ENCODE results near the gene TTYH1.
"Not testable (repeated sequence)": the region's sequence is repeated elsewhere in the genome, so short reads cannot be mapped to it uniquely, and the experiment has no call there.

The TTYH1 gene

DNA sequence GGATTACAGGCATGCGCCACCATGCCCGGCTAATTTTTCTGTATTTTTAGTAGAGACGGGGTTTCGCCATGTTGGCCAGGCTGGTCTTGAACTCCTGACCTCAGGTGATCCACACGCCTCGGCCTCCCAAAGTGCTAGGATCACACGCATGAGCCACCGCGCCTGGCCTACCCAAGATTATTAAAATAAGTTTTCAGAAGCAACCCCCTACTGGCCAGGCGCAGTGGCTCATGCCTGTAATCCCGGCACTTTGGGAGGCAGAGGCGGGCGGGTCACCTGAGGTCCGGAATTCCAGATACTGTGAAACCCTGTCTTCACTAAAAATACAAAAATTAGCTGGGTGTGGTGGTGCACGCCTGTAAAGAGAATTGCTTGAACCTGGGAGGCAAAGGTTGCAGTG, 31.1 kb downstream of the TTYH1 start:
- DNase-seq: not testable (repeated sequence)

DNA sequence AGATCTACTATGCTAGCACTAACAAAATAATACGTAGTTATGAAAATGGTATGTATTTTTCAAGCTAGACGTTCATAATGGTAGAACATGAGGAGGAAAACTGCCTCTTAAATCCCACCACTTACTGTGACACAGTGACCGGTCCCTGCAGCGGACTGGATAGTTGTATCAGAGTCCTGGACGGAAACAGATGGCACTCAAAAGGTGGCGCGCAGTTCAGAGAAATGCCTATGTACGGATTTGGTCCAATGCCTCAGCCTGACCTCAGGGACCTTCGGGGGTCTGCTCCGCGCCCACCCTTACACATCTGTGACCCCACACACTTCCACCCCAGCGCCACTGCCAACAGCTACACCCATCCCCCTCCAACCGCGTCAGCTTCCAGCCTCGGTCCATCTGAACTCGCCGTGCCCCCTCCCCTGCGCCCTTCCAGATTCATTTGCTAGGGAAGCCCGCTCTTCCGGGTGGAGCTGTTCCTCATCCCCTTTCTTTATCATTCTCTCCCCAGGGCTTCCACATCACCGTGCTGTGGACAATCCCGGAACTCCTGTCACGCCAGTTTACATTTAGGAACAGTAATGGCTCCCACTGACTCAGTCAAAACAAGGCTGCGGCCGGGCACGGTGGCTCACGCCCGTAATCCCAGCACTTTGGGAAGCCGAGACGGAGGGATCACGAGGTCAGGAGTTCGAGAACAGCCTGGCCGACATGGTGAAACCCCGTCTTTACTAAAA, 32.9 kb downstream of the TTYH1 start:
- peak; percentile 12 for DNase-seq

DNA sequence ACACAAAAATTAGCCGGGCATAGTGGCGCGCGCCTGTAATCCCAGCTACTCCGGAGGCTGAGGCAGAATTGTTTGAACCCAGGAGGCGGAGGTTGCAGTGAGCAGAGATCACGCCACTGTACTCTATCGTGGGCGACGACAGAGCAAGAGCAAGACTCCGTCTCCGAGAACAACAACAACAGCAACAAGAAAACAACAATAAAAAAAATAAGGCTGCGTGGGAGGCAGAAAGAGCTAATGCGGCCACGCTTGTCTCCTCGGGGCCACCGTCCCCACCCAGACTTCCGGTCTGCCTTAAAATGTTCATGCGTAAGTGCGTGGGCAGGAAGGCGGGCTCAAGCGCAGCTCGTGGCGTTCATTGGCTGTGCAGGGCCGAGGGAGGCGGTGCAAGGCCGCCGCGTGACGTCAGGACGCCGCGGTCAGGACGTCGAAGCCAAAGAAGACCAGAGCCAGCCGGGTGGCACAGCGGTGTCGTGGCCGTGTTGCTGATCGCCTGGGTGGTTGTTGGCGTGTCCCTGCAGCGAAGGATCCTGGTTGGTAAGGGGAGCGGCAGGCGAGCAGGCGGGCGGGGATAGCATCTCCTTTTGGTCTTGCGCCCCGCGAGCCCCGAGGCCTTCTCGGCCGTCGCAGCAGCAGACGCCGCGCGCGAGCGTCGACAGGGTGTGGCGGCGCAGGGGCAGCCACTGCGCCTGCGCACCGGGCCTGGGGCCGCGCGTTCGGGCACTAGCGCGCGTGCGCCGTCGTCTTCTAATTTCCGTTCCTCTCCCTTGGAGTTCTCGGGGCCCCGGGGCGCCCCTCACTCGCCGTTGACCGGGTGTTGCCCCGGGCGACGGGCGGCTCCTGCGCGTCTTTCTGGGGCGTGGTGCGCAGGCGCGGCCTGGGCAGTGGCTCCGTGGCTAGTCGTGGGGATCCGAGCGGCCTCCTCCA, 33.8 kb downstream of the TTYH1 start, which contains the start of gene LENG8:
TSS of gene LENG8 (plus strand) at position 426 of the 927 bp plus-strand sequence. CDS start 2,146 bp downstream, outside the sequence.
- peak; percentile 89 for DNase-seq

GRCh38 chr19:54449701-54450069, 34.4 kb downstream of the TTYH1 start:
- DNase-seq: no peak

GRCh38 chr19:54451331-54451871, 36.1 kb downstream of the TTYH1 start:
- no peak for DNase-seq

DNA sequence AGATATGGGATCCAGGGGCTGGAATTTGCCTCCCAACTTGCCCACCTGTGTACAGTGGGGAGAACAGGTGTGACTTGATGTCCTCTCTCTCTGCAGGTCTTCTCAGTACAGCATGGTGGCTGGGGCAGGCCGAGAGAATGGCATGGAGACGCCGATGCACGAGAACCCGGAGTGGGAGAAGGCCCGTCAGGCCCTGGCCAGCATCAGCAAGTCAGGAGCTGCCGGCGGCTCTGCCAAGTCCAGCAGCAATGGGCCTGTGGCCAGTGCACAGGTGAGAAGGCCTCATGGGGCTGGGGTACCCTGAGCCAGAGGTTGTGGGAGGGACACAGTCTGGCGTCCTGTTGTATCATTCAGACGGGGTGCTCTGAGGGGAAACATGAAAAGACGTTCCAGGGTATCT, 36.7 kb downstream of the TTYH1 start:
- DNase-seq: no peak

DNA sequence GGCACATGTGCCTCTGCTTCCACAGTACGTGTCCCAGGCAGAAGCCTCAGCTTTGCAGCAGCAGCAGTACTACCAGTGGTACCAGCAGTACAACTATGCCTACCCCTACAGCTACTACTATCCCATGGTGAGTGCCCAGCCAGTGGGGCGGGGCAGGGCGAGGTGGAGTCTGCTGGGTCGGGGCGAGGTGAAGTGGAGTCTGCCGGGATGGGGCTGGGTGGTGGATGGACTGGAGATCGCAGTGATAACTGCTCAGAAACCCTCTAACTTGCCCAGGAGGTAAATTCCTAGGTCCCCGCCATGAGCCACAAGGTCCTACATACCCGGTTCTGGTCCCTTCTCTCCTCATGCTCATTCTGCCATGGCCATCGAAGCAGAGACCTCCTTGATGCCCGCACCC, 37.4 kb downstream of the TTYH1 start:
- no peak for DNase-seq

DNA sequence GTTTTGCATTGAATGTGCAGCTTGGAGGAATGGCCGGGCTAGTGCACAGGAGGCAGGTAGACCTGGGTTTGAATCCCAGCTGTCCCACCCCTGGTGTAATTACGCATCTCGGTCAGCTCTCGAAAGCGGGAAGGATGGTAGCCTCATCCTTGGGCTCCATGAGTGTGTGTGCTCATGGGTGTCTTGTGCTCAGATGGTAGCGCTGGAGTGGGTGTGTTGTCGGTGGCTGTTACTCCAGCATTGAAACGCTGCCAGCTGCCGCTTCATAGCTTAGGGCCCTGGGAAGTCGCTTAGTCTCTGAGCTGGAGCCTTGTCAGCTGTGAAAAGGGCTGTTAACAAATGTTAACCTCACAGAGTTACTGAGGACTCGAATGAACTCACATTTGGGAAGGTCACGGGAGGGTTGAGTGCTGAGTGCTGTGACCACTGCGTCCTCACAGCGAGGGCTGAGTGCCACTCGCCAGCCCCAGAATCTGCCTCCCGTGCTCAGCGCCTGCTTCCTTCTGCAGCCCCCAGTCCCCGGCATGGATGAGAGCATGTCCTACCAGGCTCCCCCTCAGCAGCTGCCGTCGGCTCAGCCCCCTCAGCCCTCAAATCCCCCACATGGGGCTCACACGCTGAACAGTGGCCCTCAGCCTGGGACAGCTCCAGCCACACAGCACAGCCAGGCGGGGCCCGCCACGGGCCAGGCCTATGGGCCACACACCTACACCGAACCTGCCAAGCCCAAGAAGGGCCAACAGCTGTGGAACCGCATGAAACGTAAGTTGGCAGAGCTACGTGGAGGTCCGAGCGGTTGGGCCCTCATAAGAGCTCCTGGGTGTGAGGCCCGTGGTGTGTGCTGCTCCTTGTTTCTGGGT, 38.9 kb downstream of the TTYH1 start:
- no peak for DNase-seq

DNA sequence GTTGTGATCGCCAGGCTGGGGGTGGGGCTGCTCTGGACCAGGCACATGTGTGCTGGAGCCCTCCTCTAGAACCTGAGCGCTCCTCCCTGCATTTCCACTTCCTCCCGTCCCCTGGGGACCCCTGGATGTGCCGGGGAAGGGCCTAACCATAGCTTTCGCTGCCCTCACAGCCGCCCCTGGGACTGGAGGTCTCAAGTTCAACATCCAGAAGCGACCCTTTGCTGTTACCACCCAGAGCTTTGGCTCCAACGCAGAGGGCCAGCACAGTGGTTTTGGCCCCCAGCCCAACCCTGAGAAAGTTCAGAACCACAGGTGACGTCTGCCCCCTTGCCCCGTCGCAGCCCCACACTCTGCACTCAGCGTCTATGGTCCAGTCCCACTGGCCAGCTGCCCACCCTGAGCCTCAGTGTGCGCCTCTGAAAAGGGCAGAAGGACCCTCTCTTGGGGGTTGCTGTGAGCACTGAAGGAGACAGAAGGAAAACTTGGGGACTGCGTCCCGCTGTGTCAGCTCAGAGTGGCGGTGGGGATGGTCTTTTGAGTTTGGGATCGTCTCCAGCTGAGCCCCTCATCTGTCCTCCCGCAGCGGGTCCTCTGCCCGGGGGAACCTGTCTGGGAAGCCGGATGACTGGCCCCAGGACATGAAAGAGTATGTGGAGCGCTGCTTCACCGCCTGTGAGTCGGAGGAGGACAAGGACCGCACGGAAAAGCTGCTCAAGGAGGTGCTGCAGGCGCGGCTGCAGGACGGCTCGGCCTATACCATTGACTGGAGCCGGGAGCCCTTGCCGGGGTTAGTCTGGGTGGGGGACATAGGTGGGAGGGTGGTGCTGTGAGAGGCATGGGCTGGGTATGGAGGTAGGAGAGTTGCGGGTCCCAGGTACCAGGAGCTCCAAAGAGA, 39.8 kb downstream of the TTYH1 start:
- DNase-seq: no peak

GRCh38 chr19:54455786-54456422, 40.6 kb downstream of the TTYH1 start:
- no peak for DNase-seq

DNA sequence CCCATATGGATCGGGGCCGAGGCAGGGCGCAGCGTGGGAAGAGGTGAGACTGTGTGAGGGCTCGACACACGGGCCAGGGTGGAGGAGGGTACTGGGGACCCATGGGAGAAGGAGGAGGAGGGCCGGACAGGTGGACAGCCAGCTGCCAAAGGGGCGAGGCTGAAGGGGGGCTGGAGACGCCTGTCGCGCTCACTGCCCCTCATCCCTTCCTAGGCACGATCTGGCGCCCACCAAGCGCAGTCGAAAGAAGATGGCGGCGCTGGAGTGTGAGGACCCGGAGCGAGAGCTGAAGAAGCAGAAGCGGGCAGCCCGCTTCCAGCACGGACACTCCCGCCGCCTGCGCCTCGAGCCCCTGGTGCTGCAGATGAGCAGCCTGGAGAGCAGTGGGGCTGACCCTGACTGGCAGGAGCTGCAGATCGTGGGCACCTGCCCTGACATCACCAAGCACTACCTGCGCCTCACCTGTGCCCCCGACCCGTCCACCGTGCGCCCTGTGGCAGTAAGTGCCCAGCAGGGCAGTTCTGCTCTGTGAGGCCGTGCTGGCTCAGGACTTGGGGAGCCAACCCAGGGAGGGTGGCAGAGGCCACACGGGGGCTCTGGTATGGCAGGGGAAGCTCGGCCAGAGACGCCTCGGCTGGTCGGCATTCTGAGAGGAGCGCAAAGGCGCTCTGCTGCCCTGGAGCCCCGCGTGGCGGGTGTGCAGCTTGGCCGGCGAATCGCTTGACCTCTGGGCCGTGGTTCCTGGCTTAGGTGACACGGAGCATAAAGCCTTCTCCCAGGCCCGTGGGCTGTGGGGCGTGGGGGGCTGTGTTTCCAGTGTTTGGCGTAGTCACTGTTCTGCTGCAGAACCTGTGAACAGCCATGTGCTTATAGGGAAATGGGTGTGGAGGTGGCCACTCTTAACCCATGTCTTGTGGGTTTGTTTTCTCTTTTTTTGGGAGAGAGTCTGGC, 41.4 kb downstream of the TTYH1 start:
- no peak for DNase-seq

DNA sequence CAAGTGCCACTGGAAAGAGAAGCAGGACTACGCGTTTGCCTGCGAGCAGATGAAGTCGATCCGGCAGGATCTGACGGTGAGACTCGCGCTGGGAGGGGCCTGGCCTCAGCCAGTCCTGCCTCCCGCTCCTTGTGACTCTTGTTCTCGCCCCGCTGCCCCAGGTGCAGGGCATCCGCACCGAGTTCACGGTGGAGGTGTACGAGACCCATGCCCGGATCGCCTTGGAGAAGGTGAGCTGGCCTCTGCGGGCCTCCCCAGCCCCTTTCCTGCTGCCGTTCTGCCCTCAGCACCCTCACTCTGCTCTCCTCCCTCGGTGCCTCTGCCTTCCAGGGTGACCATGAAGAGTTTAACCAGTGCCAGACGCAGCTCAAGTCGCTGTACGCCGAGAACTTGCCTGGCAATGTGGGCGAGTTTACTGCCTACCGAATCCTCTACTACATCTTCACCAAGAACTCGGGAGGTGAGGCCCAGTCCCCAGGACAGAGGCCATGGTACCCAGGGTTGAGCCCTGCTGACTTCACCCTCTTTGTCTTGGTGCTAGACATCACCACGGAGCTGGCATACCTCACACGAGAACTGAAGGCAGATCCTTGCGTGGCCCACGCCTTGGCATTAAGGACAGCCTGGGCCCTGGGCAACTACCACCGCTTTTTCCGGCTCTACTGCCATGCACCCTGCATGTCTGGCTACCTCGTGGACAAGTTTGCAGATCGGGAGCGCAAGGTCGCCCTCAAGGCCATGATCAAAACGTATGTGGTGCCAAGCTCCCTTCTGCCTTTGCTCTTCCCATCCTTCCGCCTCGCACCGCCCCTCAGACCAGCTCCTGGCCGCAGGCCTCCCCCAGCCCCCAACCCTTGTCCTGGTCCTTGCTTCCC, 42.7 kb downstream of the TTYH1 start:
- no peak for DNase-seq

DNA sequence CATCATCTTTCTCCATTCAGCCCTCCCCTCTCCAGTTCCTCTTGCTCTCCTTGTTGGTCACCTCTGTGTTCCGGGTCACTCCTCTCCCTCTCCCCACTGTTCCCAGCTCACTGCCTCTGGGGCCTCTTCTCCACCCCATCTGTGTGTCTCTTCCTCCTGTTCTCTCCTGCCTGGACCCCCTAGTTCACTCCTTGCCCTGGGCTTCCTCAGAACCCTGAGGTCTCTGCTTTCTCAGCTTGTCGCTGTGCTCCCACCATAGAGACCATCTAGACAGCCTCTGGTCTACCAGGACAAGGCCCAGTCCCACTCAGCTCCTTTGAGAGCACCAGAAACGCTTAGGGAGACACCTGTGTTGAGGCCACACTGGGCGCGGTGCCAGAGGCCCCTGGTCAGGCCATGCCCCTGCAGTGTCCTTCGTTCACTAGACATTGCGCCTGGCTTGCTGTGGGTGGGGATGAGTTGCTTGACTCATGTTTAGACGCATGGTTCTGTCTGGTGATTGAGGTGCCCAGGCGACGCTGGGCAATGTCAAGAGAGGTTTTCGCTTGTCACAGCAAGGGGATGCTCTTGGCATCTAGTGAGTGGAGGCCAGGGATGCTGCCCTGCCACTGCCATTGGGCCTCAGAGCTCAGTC, 43.5 kb downstream of the TTYH1 start:
- DNase-seq: no peak

GRCh38 chr19:54459282-54460229, 44.3 kb downstream of the TTYH1 start:
- DNase-seq: no peak

GRCh38 chr19:54460230-54461005, 45.2 kb downstream of the TTYH1 start:
- DNase-seq: no peak

DNA sequence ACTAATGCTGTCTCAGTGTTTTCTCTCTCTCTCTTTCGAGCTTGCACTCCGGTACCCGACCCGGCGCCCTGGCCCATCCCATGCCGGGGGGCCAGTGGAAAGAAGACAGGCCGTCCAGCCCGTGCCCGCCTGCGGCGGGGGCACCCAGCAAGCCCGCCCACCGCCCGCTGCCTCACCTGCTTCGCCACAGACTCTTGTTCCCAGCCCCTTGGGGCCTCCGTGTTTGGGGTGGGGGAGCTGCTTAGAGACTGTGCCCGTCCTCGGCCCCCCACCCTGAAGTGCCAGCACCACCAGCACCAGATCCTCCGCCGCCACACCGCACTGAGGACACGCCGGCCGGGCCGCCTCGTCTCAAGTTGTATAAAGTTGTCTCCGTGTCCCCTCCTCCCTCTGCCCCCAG, 45.9 kb downstream of the TTYH1 start:
- DNase-seq: no peak
